HG03469 (cell line): ENCODE measurements around the gene NPIPB5.
"Not testable (repeated sequence)": the region's sequence is repeated elsewhere in the genome, so short reads cannot be mapped to it uniquely, and the experiment has no call there.

Experiments
- ATAC-seq: cut with Tn5 transposase; IDR thresholded peaks from one replicate; pipeline ENCODE4 v1.9.1; 2021; ENCODE audit warnings: mild to moderate bottlenecking, moderate library complexity, moderate number of reproducible peaks; ENCODE audit not compliant: unreplicated experiment

The NPIPB5 gene

GRCh38 chr16:22510591-22510990 lies at the start of gene NPIPB5:
NPIPB5 (plus strand) TSS chr16:22510891; CDS start chr16:22513802, 2,911 bp downstream.
- not testable (repeated sequence) for ATAC-seq

- ATAC-seq: not testable (repeated sequence)
These were observed 41.8 kb upstream of the NPIPB5 start for GRCh38 chr16:22468846-22469245.

- not testable (repeated sequence) for ATAC-seq
These were observed 27.3 kb downstream of the NPIPB5 start for GRCh38 chr16:22537996-22538395.

- ATAC-seq: not testable (repeated sequence)
These were observed 34.1 kb downstream of the NPIPB5 start for GRCh38 chr16:22544809-22545208.

- ATAC-seq: not testable (repeated sequence)
These were observed 35.9 kb downstream of the NPIPB5 start for GRCh38 chr16:22546630-22547029.

GRCh38 chr16:22547170-22547765 lies 36.6 kb downstream of the NPIPB5 start:
- ATAC-seq: not testable (repeated sequence)

- not testable (repeated sequence) for ATAC-seq
These were observed 39.2 kb downstream of the NPIPB5 start for GRCh38 chr16:22549853-22550252.

GRCh38 chr16:22551143-22551542 lies 40.5 kb downstream of the NPIPB5 start:
- not testable (repeated sequence) for ATAC-seq

- not testable (repeated sequence) for ATAC-seq
These were observed 41.0 kb downstream of the NPIPB5 start for GRCh38 chr16:22551651-22552050.

- not testable (repeated sequence) for ATAC-seq
These were observed 46.1 kb downstream of the NPIPB5 start for GRCh38 chr16:22556759-22557158.
